HG03521 (cell line): ENCODE results near the gene MRPL9.
"Not testable (repeated sequence)": the region's sequence is repeated elsewhere in the genome, so short reads cannot be mapped to it uniquely, and the experiment has no call there.

ENCODE experiments used
- ATAC-seq: cut with Tn5 transposase; IDR thresholded peaks from one replicate; pipeline ENCODE4 v1.9.1; 2021; ENCODE audit warnings: mild to moderate bottlenecking, moderate library complexity; ENCODE audit not compliant: unreplicated experiment

Gene MRPL9

GRCh38 chr1:151737026-151737425 lies 26.3 kb downstream of the MRPL9 start:
- ATAC-seq = no peak

- ATAC-seq = not testable (repeated sequence)
These were observed 29.3 kb downstream of the MRPL9 start for GRCh38 chr1:151733995-151734394.

GRCh38 chr1:151733126-151733525 lies 30.2 kb downstream of the MRPL9 start:
- ATAC-seq = no peak

- ATAC-seq = no peak
These were observed 33.4 kb downstream of the MRPL9 start for GRCh38 chr1:151729966-151730291.

GRCh38 chr1:151729157-151729965 lies 33.9 kb downstream of the MRPL9 start:
- ATAC-seq = no peak

- ATAC-seq = no peak
These were observed 34.9 kb downstream of the MRPL9 start for GRCh38 chr1:151728151-151729054.

GRCh38 chr1:151723726-151724370 lies 39.4 kb downstream of the MRPL9 start:
- ATAC-seq = no peak

- ATAC-seq = no peak
These were observed 41.3 kb downstream of the MRPL9 start for GRCh38 chr1:151721788-151722510.

- ATAC-seq = no peak
These were observed 42.1 kb downstream of the MRPL9 start, which contains the start of gene RIIAD1 for GRCh38 chr1:151720974-151721787. TSS of gene RIIAD1 (plus strand) at chr1:151721522. CDS start at chr1:151721537, 15 bp downstream.

GRCh38 chr1:151720554-151720953 lies 42.7 kb downstream of the MRPL9 start:
- ATAC-seq = no peak

- no peak for ATAC-seq
These were observed 43.2 kb downstream of the MRPL9 start for GRCh38 chr1:151720125-151720524.

- ATAC-seq = no peak
These were observed 44.6 kb downstream of the MRPL9 start for GRCh38 chr1:151718666-151719065.

GRCh38 chr1:151718011-151718431 lies 45.3 kb downstream of the MRPL9 start:
- ATAC-seq = no peak

- ATAC-seq = no peak
These were observed 46.3 kb downstream of the MRPL9 start, which contains the start of gene CELF3 for GRCh38 chr1:151716771-151717631. TSS of gene CELF3 (minus strand) at chr1:151716803. CDS start at chr1:151716020, 783 bp downstream.

GRCh38 chr1:151716405-151716762 lies 46.9 kb downstream of the MRPL9 start:
- no peak for ATAC-seq

GRCh38 chr1:151715726-151716404 lies 47.4 kb downstream of the MRPL9 start:
- no peak for ATAC-seq

- ATAC-seq = no peak
These were observed 48.2 kb downstream of the MRPL9 start for GRCh38 chr1:151714820-151715725.
